Measurements from ENCODE around the gene SCARB1.

SCARB1 gene

GRCh38 chr12:124862768-124863415 lies 772 bp downstream of the SCARB1 start:
- no peak for DNase-seq (ENCODE audit: low spot score)

DNA sequence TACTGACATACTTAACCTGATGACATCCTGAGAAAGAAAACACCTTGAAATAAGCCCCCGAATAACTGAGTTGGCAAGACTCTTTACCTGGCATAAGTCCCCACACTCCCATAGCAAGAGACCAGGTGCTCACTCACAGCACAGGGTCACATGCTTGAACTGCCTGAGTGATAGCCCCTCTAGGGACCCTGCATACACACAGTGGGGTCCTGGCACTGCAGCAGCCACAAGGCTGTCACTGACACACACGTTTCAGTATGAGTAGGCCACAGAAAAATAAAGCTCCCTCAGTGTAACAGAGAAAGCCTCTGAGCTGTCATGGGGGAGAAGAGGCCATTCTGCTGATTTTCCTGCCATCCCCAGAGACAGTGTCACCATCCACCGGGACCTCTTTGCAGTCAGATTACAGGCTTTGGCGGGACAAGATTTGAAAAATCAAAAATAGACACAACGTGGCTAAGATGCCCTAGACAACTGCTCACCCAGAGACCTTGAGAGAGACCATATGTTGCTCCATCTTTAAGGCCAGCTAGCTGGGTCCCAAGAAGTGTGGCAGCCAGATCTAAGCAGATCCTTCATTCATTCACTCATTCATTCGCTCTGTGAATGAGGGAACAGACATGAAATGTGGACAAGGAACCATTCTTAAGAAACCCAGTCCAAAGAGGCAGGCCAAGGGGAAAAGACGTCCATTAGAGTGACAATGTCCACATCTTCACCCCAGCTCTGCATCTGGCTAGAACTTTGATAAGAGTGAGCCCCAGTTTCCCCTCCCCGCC lies 1.6 kb downstream of the SCARB1 start:
- no peak for DNase-seq (ENCODE audit: low spot score)

DNA sequence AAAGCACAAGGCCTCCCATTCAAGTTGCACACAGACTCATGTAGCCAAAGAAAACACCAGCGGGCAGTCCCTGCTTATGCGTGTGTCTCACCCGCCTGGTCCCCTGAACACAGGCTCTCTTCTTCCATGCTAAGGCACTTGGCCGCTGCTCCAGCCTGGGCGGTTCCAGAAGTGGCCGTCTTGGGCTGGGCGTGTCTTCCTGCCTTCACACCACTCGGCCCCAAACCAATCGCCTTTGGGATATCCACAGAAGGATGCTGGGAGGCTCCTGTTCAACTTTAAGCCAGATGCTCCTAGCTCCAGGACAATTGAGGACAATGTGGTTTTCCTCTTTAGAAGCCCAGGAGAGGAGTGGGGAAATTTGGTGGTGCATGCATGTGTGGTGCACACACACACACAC lies 2.2 kb downstream of the SCARB1 start:
- peak; percentile 85 for DNase-seq (ENCODE audit: low spot score)

- no peak for DNase-seq (ENCODE audit: low spot score)
Observed at GRCh38 chr12:124857921-124858461, 5.7 kb downstream of the SCARB1 start.

DNA sequence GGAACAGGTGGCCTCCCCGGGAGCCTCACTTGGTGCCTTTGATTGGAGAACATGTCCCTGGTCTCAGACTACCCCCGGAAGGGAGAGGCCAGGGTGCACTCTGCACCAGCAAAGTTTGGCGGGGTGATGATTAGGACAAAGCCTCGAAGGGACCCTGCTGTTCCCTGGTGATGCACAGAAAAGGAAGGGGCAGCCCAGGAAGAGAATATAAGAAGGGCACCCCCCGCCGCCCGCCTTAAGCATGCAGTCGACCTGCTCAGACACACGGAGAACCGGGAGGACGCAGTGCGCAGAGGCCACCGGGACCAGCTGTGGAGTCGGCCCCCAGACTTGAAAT lies 6.9 kb downstream of the SCARB1 start:
- no peak for DNase-seq (ENCODE audit: low spot score)

GRCh38 chr12:124856132-124856841 lies 7.4 kb downstream of the SCARB1 start:
- DNase-seq (ENCODE audit: low spot score): no peak

DNA sequence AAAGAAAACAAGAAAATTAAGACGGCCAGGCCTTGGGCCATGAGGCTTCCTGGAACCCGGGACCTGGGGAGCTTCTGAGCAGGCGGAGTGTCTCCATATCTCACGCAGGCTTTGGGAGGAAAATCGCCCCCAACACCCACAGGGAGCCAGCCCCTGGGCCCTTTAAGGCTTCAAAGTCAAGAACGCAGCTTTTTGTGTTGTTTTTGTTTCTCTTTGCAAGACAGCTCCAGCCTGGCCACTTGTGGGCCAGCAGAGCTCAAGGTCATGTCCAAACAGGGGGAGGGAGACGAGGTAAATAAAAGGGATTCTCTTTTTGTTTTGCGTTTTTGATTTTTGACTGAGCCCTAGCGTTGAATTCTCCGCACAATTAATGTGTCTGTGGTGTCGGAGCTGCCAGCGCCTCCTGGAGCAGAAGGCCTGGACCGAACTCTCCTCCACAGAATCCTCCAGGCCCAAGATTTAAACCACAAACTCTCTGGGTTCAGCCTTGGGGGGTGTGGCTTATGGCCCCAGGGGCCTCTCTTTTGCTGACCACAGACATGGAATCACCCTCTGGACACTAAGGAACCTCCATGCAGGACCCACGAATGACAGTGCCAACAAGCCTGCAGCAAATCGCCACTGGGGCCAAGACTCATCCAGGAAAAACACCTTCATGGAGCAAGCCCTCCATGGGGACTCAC lies 8.2 kb downstream of the SCARB1 start:
- no peak for DNase-seq (ENCODE audit: low spot score)

- DNase-seq (ENCODE audit: low spot score): no peak
Observed at GRCh38 chr12:124854637-124855184, 9.0 kb downstream of the SCARB1 start.

- DNase-seq (ENCODE audit: low spot score): no peak
Observed at GRCh38 chr12:124853781-124854636, 9.7 kb downstream of the SCARB1 start.

DNA sequence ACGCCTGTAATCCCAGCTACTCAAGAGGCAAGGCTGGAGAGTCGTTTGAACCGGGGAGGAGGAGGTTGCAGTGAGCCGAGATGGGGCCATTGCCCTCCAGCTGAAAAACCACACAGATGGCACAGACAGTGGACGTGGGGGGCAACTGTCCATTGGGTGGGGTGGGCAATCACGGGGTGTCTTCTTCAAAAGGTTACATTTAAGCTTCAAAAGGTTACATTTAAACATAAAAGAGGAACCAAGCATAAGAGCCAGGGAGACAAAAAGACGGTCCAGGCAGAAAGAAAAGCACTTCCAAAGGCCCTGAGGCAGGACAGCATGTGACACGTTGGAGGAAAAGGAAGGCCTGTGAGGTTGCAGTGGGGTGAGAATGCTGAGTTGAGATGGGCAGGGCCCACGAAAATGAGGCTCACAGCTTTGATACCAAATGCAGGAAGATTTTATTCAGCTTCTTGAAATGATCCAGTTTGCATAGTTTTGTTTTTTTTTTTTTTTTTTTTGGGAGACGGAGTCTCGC lies 10.7 kb downstream of the SCARB1 start:
- DNase-seq (ENCODE audit: low spot score): no peak

GRCh38 chr12:124852329-124852831 lies 11.3 kb downstream of the SCARB1 start:
- no peak for DNase-seq (ENCODE audit: low spot score)

GRCh38 chr12:124851342-124851741 lies 12.3 kb downstream of the SCARB1 start:
- no peak for DNase-seq (ENCODE audit: low spot score)

- DNase-seq (ENCODE audit: low spot score): no peak
Observed at GRCh38 chr12:124849382-124849781, 14.3 kb downstream of the SCARB1 start.

DNA sequence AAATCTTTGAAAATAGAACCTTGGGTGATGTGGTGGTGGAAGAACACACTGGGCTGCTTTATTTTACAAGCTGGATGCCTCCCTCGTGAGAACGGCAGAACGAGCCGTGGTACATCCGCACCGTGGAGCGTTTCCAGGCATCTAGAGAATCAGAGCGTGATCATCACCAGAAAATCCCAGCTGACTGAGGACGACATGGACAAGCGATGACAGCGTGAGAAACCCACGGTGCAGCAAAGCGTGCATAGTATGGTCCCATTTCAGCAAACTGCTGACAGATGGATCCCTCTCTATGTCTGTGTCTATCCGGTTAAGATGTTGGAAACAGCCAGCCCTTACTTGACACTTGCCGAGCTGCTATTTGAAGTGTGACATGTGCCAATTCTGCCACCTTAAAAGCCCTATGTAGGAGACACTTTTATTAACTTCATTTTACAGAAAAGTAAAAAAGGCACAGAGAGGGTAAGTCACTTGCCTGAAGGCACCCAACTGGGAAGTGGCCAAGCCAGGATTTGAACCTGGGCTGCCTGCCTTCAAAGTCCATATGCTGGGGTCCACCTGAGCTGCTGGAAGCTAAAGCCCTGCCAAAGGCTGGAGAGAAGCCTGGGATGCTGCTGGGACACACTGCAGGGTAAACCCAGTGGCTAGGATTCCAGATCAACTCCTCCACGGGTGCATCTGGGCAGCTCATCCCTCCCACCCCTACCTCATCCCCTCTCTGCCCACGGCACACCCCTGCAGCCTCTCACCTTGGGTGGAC lies 14.9 kb downstream of the SCARB1 start:
- no peak for DNase-seq (ENCODE audit: low spot score)

- no peak for DNase-seq (ENCODE audit: low spot score)
Observed at GRCh38 chr12:124847113-124848074, 16.3 kb downstream of the SCARB1 start.

- DNase-seq (ENCODE audit: low spot score): no peak
Observed at GRCh38 chr12:124844411-124845397, 19.0 kb downstream of the SCARB1 start.

DNA sequence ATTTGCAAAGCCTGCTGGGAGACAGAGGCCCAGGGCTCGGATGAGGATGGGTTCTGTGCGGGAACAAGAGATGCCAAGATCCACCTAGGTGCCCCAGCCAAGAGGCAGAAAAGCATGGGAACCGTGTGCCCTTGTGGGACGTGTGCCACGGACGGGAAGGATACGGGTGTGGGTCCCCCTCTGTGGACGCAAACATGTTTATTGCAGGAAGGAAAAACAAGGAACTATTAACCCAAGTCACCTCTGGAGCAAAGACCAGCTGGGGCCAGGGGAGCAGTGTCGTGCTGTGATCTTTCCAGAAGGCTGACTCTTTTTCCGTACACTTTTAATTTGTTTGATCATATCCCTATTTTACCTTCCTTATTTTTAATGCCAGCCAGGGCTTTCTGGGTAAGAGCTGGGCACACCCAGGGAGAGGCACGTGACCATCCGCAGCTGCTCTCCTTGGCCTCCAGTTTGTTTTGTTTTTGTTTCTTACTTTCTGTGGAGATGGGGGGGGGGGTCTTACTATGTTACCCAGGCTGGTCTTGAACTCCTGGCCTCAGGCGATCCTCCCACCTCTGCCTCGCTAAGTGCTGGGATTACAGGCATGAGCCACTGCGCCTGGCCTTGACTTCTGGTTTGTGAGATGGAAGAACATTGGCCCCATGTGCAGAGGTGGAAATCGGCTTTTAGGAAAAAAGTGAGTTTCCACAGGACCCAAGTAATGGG lies 20.7 kb downstream of the SCARB1 start:
- no peak for DNase-seq (ENCODE audit: low spot score)
